Measurements from ENCODE around the gene MGMT.

DNA sequence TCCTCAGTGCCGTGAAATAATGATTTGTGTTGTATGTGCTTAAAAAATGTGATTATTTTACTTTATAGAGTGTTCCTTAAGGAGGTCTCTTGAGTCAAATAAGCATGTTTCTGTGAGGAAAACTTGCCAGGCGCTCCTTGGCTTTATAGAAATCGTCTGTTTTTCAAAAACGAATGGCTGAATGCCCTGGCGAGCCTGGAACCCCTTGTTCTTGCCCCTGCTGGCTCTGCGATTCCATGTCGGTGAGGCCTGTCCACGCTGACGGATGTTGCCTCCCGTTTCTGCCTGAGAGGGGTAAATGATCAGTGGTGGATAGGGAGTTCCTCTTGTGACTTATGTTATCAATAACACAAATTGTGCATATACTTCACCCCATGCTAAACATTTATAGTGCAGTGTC lies 75.5 kb downstream of the MGMT start:
- TF ChIP-seq, protein P1, sequence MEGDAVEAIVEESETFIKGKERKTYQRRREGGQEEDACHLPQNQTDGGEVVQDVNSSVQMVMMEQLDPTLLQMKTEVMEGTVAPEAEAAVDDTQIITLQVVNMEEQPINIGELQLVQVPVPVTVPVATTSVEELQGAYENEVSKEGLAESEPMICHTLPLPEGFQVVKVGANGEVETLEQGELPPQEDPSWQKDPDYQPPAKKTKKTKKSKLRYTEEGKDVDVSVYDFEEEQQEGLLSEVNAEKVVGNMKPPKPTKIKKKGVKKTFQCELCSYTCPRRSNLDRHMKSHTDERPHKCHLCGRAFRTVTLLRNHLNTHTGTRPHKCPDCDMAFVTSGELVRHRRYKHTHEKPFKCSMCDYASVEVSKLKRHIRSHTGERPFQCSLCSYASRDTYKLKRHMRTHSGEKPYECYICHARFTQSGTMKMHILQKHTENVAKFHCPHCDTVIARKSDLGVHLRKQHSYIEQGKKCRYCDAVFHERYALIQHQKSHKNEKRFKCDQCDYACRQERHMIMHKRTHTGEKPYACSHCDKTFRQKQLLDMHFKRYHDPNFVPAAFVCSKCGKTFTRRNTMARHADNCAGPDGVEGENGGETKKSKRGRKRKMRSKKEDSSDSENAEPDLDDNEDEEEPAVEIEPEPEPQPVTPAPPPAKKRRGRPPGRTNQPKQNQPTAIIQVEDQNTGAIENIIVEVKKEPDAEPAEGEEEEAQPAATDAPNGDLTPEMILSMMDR (conservative IDR thresholded peaks at IDR 0.05; ENCODE audit: low read depth in 2 of 2): no peak
- no peak for TF ChIP-seq EZH2 (IDR thresholded peaks at IDR 0.05; ENCODE audit: low read depth, unreplicated experiment)
- TF ChIP-seq JUNB (IDR thresholded peaks at IDR 0.05; ENCODE audit: unreplicated experiment): no peak
- TF ChIP-seq ZNF114 (CRISPR knock-in tag; IDR thresholded peaks at IDR 0.05): no peak
- TF ChIP-seq EZH2phosphoT487 (IDR thresholded peaks at IDR 0.05; ENCODE audit: unreplicated experiment): no peak
- no peak for TF ChIP-seq CREB1 (CRISPR knock-in tag; IDR thresholded peaks at IDR 0.05; ENCODE audit: low read depth)
- TF ChIP-seq, protein P2, sequence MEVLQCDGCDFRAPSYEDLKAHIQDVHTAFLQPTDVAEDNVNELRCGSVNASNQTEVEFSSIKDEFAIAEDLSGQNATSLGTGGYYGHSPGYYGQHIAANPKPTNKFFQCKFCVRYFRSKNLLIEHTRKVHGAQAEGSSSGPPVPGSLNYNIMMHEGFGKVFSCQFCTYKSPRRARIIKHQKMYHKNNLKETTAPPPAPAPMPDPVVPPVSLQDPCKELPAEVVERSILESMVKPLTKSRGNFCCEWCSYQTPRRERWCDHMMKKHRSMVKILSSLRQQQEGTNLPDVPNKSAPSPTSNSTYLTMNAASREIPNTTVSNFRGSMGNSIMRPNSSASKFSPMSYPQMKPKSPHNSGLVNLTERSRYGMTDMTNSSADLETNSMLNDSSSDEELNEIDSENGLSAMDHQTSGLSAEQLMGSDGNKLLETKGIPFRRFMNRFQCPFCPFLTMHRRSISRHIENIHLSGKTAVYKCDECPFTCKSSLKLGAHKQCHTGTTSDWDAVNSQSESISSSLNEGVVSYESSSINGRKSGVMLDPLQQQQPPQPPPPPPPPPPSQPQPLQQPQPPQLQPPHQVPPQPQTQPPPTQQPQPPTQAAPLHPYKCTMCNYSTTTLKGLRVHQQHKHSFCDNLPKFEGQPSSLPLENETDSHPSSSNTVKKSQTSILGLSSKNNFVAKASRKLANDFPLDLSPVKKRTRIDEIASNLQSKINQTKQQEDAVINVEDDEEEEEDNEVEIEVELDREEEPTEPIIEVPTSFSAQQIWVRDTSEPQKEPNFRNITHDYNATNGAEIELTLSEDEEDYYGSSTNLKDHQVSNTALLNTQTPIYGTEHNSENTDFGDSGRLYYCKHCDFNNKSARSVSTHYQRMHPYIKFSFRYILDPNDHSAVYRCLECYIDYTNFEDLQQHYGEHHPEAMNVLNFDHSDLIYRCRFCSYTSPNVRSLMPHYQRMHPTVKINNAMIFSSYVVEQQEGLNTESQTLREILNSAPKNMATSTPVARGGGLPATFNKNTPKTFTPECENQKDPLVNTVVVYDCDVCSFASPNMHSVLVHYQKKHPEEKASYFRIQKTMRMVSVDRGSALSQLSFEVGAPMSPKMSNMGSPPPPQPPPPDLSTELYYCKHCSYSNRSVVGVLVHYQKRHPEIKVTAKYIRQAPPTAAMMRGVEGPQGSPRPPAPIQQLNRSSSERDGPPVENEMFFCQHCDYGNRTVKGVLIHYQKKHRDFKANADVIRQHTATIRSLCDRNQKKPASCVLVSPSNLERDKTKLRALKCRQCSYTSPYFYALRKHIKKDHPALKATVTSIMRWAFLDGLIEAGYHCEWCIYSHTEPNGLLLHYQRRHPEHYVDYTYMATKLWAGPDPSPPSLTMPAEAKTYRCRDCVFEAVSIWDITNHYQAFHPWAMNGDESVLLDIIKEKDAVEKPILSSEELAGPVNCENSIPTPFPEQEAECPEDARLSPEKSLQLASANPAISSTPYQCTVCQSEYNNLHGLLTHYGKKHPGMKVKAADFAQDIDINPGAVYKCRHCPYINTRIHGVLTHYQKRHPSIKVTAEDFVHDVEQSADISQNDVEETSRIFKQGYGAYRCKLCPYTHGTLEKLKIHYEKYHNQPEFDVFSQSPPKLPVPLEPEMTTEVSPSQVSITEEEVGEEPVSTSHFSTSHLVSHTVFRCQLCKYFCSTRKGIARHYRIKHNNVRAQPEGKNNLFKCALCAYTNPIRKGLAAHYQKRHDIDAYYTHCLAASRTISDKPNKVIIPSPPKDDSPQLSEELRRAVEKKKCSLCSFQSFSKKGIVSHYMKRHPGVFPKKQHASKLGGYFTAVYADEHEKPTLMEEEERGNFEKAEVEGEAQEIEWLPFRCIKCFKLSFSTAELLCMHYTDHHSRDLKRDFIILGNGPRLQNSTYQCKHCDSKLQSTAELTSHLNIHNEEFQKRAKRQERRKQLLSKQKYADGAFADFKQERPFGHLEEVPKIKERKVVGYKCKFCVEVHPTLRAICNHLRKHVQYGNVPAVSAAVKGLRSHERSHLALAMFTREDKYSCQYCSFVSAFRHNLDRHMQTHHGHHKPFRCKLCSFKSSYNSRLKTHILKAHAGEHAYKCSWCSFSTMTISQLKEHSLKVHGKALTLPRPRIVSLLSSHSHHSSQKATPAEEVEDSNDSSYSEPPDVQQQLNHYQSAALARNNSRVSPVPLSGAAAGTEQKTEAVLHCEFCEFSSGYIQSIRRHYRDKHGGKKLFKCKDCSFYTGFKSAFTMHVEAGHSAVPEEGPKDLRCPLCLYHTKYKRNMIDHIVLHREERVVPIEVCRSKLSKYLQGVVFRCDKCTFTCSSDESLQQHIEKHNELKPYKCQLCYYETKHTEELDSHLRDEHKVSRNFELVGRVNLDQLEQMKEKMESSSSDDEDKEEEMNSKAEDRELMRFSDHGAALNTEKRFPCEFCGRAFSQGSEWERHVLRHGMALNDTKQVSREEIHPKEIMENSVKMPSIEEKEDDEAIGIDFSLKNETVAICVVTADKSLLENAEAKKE (CRISPR knock-in tag; IDR thresholded peaks at IDR 0.05): no peak
- TF ChIP-seq, protein P3, sequence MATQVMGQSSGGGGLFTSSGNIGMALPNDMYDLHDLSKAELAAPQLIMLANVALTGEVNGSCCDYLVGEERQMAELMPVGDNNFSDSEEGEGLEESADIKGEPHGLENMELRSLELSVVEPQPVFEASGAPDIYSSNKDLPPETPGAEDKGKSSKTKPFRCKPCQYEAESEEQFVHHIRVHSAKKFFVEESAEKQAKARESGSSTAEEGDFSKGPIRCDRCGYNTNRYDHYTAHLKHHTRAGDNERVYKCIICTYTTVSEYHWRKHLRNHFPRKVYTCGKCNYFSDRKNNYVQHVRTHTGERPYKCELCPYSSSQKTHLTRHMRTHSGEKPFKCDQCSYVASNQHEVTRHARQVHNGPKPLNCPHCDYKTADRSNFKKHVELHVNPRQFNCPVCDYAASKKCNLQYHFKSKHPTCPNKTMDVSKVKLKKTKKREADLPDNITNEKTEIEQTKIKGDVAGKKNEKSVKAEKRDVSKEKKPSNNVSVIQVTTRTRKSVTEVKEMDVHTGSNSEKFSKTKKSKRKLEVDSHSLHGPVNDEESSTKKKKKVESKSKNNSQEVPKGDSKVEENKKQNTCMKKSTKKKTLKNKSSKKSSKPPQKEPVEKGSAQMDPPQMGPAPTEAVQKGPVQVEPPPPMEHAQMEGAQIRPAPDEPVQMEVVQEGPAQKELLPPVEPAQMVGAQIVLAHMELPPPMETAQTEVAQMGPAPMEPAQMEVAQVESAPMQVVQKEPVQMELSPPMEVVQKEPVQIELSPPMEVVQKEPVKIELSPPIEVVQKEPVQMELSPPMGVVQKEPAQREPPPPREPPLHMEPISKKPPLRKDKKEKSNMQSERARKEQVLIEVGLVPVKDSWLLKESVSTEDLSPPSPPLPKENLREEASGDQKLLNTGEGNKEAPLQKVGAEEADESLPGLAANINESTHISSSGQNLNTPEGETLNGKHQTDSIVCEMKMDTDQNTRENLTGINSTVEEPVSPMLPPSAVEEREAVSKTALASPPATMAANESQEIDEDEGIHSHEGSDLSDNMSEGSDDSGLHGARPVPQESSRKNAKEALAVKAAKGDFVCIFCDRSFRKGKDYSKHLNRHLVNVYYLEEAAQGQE (IDR thresholded peaks at IDR 0.05; ENCODE audit: unreplicated experiment): no peak
- TF ChIP-seq POLR2AphosphoS5 (IDR thresholded peaks at IDR 0.05; ENCODE audit: low read depth): no peak
